Retinal pigment epithelial cell (primary cell): ENCODE results near the gene FMN2.

Experiments used
- DNase-seq: peaks from one replicate; pipeline ENCODE4 v3.0.0-alpha.2; 2010; ENCODE audit warnings: low read depth
- H3K4me3 ChIP-seq: 2 replicates; pipeline ENCODE4 v1.5.1; 2011; ENCODE audit warnings: mild to moderate bottlenecking, low read length, control low read depth, moderate library complexity
- CTCF ChIP-seq: conservative IDR thresholded peaks from 2 replicates; pipeline ENCODE4 v1.5.1; 2011; ENCODE audit warnings: low read depth, low read length, control low read depth, inconsistent platforms

Gene FMN2

GRCh38 chr1:240349695-240350094 is 258.0 kb downstream of the FMN2 start:
- no peak for TF ChIP-seq CTCF
- no peak for DNase-seq
- no peak overlapping the region for H3K4me3 ChIP-seq

- no peak for TF ChIP-seq CTCF
- no peak for DNase-seq
- no peak overlapping the region for H3K4me3 ChIP-seq
Measured at GRCh38 chr1:240350910-240351331, 259.2 kb downstream of the FMN2 start.

GRCh38 chr1:240351690-240352089 is 260.0 kb downstream of the FMN2 start:
- no peak for TF ChIP-seq CTCF
- H3K4me3 ChIP-seq, result no peak overlapping the region
- DNase-seq, result no peak

- DNase-seq, result no peak
- H3K4me3 ChIP-seq, result no peak overlapping the region
- no peak for TF ChIP-seq CTCF
Measured at GRCh38 chr1:240352769-240353168, 261.1 kb downstream of the FMN2 start.

GRCh38 chr1:240356568-240356967 is 264.9 kb downstream of the FMN2 start:
- DNase-seq, result no peak
- no peak for TF ChIP-seq CTCF
- no peak overlapping the region for H3K4me3 ChIP-seq

- no peak for TF ChIP-seq CTCF
- H3K4me3 ChIP-seq, result no peak overlapping the region
- no peak for DNase-seq
Measured at GRCh38 chr1:240362046-240362445, 270.4 kb downstream of the FMN2 start.

- no peak for TF ChIP-seq CTCF
Measured at GRCh38 chr1:240362826-240363225, 271.1 kb downstream of the FMN2 start.

More at GRCh38 chr1:240362826-240363225, 271.1 kb downstream of the FMN2 start:
- DNase-seq, result no peak
- H3K4me3 ChIP-seq, result no peak overlapping the region
